ENCODE results near the gene XIRP2.
"Not testable (repeated sequence)": the region's sequence is repeated elsewhere in the genome, so short reads cannot be mapped to it uniquely, and the experiment has no call there.

The XIRP2 gene

DNA sequence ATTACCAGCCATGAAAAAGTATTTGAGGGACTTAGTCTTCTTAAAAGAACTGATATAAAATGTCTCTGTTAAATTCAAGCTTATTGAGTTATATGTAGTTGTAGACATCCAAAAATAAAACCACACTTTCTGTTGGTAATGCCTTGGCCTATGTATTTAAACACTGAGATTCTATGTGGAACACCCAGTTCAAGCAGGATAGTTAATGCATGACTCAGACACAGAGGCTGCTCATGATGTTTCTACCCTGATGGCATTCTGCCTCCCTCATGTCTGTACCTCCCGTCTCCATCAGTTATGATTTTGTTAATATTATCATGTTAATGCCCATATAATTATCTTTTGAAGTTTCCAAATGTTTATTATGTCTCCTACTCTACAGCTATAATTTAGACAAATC is 164.5 kb downstream of the XIRP2 start:
- DNase-seq, result no peak

DNA sequence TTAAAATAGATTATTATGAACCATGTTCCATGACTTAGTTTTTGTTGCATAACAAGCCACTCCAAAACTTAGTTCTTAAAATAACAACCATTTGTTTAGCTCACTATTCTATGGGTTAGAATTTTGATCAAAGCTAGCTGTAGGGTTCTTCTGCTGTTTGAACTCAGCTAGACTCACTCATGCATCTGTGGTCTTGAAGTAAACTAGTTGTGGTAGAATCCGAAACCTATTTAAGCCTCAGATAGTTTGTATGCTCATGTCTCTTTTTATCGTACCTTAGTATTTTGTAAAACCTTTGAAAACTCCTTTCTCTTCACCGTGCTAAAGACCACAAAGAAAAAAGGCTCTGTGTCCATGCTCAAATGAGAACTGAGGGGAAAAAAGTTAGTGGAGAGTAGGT is 166.6 kb downstream of the XIRP2 start:
- no peak for DNase-seq

DNA sequence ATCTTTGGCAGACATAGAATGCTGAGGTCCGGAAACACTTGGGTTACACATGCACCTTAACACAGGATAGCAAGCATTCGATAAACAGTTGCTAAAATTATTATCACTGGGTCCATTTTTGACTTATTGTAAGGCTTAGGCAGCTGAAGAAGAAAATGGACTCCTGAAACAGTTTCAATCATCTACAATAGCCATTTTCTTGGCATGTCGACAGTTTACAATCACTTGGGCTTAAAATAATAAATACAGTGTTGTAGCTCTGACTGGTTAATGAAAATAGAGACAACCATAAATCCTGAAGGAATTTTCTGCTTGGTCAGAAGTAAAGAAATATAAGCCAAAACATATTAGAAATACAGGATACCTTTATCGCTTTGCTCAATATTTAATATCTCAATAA is 169.2 kb downstream of the XIRP2 start:
- no peak for DNase-seq

DNA sequence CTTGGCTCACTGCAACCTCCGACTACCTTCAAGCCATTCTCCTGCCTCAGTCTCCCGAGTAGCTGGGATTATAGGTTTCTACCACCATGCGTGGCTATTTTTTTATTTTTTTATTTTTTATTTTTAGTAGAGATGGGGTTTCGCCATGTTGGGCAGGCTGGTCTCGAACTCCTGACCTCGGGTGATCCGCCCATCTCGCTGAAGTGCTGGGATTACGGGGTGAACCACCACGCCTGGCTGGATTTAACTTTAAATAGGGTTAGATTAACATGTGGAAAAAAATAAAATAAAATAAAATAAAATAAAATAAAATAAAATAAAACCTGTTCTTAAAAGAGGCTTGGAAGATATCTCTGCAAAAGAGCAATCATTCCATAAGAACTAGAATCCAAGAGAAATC is 170.9 kb downstream of the XIRP2 start:
- DNase-seq, result no peak

DNA sequence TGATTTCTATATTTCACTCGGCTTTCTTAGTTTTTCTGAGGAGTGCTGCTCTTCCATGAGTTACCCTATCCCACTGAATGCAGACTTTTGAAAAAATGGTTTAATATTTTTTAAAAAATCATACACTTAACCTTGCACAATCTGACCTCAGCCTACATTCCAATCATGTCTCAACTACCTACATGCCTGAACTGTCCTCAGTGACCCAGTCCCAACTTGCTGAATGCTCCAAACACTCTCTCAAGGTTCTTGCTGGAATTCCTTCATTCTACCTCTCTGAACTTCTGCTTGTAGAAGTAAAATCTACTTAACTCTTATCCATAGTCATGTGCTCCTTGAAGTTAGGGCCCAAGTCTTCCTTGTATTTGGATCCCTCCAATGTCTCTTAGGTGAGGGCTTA is 181.6 kb downstream of the XIRP2 start:
- no peak for DNase-seq

DNA sequence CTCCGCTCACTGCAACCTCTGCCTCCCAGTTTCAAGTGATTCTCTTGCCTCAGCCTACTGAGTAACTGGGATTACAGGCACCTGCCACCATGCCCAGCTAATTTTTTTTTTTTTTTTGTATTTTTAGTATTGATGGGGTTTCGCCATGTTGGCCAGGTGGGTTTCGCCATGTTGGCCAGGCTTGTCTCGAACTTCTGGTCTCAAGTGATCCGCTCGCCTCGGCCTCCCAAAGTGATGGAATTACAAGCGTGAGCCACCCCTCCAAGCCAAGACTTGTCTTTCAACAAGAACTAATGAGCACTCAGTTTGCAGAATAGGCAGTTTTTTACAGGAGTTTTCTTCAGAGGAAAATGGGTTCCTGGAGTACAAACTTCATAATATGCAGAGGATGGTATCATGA is 187.4 kb downstream of the XIRP2 start:
- not testable (repeated sequence) for DNase-seq

DNA sequence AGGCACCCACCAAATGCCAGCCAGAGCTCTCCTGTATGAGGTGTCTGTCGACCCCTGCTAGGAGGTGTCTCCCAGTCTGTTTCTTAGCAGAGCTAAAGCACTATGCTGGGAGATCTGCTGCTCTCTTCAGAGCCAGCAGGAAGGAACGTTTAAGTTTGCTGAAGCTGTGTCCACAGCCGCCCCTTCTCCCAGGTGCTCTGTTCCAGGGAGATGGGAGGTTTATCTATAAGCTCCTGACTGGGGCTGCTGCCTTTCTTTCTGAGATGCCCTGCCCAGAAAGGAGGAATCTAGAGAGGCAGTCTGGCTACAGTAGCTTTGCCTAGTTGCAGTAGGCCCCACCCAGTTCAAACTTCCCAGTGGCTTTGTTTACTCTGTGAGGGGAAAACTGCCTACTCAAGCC is 210.7 kb downstream of the XIRP2 start:
- DNase-seq, result not testable (repeated sequence)

DNA sequence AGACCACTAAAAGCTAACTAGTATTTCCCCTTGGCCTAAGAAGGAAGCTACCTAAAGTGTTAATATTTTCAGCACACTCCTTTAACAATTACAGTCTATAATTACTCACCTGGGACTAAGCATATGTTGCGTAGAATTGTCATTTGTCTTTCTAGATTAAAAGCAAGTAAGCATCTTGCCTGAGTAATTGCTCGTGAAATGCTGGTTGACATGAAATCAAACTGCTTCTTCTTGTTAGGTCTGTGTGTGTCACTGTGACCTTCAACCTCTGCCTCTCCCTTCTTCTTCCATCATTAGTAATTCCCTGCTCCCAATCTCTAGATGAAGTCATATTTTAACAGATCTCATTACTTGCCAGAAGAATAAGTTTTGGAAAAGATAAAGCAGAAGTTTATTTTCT is 212.2 kb downstream of the XIRP2 start:
- no peak for DNase-seq

DNA sequence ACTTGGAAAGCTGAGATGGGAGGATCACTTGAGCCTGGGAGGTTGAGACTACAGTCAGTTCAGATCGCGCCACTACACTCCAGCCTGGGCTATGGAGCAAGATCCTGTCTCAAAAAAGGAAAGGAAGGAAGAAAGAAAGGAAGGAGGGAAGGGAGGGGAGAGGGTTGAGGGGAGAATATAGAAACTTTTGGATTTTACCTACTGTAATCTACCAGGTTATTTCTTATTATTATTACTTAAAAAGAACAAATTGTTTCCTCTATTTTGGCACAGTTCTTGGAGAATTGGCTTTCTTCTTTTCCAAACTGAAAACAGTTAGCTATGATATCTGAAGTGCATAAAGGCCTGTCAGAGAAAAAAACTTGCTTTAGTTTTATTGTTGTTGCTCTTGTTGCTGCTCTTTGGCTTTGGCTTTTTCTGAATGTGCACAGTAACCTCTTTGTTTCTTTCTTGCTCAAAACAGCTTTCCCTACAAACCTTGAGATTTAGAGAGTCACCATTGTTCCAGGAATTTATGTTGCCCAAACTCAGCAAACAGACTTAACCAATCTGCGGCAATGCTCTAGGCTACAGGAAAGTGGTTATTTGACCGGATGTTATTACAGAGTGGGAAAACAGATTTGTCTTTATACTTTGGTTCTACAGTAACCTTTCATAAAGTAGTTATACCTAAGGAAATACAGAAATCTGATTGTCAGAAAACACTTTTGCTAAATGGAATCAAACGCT is 214.9 kb downstream of the XIRP2 start:
- no peak for DNase-seq

DNA sequence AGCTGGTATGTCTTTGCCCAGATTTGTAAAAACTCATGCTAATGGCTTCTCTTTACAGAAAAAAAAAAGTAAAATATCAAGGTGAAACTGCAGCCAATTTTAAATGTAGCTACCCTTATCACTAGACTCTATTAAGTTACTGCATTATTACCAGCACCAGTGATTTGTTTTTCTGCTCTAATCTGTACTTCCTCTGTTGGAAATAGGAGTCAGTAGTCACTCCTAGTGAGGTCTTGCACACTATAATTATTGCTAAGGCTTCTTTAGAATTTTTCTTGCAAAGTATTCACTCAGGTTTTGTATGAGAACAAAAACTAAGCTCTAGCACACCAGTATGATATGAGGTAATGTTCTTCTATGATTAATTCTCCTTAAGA is 215.5 kb downstream of the XIRP2 start:
- DNase-seq, result no peak

DNA sequence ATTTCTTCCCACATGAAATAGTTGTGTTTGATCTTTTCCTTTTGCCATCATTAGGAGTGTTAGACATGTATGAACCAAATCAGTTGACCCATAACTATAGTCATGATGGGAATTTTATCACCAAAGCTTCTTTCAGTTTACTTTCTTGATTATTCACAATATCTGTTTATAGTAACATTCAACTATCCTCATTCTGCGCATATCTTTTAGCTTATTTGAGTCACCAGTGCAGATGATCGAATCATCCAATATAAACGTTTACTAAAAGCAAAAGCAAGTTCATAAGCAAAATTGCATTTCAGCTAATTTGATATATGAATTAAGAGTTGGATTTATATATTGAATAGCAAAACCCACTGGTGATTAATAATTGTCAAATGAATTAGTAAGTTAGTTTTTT is 216.4 kb downstream of the XIRP2 start:
- no peak for DNase-seq

DNA sequence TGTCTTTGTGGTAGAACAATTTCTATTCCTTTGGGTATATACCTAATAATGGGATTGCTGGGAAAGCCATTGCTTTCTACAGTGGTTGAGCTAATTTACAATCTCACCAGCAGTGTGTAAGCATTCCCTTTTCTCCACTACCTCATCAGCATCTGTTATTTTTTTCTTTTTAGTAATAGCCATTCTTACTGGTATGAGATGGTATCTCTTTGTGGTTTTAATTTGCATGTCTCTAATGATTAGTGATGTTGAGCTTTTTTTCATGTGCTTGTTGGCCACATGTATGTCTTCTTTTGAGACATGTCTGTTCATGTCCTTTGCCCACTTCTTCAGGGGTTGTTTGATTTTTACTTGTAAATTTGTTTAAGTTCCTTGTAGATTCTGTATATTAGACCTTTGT is 221.4 kb downstream of the XIRP2 start:
- DNase-seq, result not testable (repeated sequence)

DNA sequence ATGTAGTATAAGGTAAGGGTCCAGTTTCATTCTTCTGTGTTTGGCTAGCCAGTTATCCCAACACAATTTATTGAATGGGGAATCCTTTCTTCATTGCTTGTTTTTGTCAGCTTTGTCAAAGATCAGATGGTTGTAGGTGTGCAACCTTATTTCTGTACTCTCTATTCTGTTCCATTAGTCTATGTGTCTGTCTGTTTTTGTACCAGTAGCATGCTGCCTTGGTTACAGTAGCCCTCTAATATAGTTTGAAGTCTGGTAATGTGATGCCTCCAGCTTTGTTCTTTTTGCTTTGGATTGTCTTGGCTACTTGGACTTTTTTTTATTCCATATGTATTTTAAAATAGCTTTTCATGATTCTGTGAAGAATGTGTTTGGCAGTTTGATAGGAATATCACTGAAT is 222.1 kb downstream of the XIRP2 start:
- DNase-seq, result no peak

DNA sequence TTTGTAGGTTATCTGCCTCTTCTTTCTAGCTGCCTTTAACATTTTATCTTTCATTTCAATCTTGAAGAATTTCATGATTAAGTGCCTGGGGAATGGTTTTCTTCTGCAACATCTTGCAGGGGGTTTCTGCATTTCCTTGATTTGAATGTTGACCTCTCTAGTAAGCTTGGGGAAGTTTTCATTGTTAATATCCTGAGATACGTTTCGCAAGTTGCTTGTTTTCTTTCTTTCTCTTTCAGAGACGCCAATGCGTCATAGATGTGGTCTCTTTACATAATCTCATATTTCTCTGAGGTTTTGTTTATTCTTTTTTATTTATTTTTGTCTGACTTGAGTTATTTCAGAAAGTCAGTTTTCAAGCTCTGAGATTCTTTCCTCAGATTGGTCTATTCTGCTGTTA is 225.7 kb downstream of the XIRP2 start:
- DNase-seq, result no peak

DNA sequence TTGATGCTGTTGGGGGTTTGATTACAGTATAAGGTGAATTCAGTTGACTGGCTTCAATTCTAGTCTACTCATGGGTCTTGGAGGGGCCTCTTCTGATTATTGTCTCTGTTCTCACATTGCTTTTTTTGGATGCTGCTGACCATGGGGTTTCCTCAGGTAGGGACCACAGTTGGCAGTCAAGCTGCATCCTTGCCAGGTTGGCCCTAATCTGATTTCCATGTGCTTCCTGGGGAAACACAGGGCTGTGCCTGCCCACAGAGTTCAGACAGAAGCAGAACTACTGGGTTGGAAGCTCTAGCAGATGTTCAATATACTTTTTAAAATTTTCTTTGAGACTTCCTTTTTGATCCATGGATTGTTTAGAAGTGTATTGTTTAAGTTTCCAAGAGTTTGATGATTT is 227.3 kb downstream of the XIRP2 start:
- DNase-seq, result no peak

DNA sequence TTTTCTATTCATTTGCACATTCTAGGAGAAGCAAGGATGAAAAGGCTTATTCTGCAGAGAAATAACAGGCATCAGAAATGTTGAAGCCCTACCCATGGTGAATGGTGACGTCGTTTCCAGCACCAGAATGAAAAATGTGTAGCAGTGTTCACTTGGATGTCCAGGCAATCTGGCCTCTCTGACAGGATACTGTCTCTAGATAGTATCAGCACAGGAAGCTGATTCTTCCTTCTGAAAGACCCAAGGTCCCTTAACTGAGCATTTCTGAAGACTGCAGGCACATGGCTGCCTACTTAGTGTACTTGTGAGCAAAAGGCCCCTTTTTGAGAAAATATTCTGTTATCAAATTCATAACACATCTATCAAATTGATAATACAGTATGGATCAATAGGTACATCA is 234.1 kb downstream of the XIRP2 start:
- no peak for DNase-seq

DNA sequence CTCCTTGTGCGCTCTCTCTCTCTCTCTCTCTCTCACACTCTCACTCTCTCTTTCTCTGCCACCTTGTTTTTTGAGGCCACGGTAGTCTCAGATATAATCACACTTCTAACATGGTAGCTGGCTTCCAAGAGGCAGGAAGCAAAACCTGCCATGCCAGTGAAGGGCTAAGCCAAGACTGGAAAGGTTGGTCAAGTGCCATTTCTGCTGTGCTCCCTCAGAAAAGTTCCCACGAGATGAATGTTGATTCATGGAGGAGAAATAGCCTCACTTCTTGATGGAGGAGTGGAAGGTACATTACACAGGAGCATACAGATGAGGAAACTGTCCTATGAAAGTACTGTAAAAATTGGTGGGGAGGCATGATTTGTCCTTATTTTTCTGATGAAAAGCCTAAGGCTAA is 237.9 kb downstream of the XIRP2 start:
- no peak for DNase-seq

DNA sequence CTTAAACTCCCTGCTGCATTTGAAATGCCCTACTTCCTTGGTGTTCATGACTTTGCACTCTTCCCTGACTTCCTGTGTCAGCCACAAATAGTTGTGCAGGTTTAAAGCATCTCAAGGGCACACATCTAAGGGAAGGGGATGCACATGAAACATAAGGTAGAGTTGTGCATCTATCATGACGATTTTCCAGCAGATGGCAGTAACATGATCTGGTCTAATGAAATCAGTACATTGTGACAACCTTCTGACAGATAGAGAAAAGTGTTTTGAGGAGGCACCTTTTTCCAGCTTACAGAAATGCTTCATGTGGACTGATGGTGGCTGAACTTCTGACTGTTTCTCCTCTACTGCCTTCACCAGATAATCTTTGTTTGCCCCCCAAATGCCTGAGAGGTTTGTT is 238.9 kb downstream of the XIRP2 start:
- DNase-seq, result no peak

DNA sequence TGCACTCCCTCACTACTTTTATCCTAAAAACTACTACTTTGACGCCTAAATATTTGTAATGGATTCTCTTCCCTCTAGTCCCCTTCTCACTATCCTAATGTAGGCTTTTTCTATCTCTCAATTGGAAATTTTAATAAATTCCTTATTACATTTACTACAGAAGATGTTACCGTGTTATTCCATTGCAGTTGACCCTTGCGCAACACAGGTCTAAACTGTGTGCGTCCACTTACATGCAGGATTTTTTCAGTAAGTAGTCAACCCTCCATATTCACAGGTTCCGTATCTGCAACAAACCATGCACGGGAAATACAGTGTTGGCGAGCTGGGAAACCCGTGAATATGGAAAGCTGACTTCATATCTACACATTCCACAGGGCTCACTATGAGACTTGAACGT is 239.8 kb downstream of the XIRP2 start:
- DNase-seq, result no peak

DNA sequence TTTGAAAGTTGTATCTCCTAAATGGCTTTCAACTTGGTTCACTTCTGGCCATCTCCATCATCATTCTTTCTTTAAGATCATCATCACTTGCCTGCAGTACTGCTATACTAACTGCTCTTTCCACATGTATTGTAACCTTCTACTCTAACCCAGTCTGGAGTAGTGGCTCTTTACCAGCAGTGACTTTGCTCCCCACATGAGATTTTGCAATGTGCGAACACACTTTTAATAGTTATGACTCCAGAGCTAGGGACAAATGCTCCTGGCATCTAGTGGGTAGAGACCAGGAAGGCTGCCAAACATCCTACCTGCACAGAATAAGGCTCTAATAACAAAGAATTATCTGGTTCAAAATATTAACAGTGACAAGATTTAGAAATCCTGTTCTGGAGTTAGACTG is 243.8 kb downstream of the XIRP2 start:
- DNase-seq, result no peak

DNA sequence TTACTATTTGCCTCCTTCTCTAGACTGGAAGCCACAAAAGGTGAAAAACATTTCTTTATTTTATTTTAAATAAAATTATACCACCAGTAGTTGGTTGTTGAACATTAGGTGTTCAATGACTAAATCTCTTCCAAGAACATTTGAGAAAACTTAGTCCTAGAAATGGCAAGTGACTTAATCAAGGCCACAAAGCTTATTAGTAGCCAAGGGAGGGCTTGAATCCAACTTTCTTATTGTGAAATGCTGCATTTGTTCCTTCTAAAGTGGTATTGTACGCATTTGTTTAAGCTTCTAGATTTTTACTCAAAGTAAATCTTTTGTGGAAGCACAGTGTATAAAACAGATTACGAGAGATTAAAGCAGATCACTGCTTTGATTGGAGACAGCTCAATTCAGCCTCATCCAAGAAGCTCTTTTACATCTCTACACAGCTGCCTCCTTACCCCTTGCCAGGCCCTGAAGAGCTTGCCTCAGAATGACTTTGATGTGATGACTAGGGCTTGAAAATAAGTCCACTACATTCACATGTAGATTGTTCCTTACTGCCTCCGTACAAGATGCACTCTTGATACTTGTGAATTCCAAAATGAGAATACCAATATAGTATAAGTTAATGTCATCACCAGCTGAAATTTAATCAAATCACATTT is 244.8 kb downstream of the XIRP2 start:
- no peak for DNase-seq

DNA sequence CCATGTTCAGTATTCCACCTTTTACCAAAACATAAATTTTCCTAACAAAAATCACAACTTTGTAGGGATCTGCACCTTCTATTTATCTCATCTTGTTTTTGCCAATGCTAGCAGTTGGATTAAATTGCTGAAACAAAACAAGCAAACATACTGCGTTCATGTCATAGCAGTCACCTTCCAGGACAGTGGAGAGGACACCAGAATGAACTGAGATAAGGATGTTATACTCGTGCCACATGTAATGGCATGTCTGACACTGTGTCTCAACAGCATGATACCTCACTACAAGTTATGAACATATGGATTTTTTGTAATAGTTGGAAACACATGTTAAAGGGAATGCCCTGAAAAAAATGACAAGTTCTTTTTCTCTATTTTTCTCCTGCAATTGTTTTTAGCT is 245.3 kb downstream of the XIRP2 start:
- DNase-seq, result no peak

DNA sequence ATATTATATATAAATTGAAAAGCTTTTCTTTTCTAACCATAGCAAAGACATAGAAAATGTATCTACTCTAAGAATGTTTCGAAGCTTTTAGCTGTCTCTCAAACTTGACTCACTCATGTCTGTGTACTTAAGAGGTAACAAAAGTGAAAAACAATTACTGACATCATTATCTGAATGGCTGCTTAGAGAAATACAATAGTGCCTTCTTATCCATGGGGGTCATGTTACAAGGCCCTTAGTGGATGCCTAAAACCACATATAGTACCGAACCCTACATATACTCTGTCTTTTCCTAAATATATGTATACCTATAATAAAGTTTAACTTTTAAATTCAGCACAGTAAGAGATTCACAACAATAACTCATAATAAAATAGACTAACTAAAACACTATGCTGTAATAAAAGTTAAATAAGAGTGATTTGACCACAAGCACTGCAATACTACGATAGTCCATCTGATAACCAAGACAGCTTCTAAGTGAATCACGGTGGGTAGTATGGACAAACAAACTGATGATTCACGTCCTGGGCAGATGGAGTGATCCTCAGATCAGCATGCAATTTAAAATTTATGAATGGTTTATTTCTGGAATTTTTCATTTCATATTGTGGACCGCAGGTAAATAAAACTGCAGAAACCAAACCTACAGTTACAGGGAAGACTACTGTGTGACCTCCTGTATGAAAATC is 246.2 kb downstream of the XIRP2 start:
- DNase-seq, result no peak

DNA sequence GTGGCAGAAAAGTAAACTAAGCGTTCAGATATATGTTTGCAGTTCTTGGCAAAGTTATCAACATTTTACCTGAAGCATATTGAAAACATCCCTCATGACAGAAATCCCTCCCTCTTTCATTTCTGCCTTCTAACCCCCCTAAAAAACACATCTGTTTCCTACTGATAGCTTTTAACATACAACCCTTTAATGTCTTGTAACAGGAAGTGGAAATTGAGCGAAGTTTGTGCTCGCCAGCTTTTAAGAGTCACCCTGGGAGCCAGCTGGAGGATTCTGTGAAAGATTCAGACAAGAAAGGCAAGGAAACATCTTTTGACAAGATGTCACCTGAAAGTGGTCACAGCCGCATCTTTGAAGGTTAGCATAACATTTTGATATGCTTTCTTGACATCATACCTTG is 247.4 kb downstream of the XIRP2 start:
- DNase-seq, result no peak
